HG02970 (cell line): Measurements from ENCODE around the gene SPG11.
"Not testable (repeated sequence)": the region's sequence is repeated elsewhere in the genome, so short reads cannot be mapped to it uniquely, and the experiment has no call there.

Experiments
- ATAC-seq: cut with Tn5 transposase; IDR thresholded peaks from one replicate; pipeline ENCODE4 v1.9.1; 2021; ENCODE audit warnings: mild to moderate bottlenecking, moderate library complexity, moderate number of reproducible peaks; ENCODE audit not compliant: unreplicated experiment, low FRiP score

The SPG11 gene

GRCh38 chr15:44535092-44535491, 128.4 kb downstream of the SPG11 start:
- ATAC-seq, result no peak

GRCh38 chr15:44532689-44533088, 130.8 kb downstream of the SPG11 start:
- no peak for ATAC-seq

- ATAC-seq, result not testable (repeated sequence)
These were observed 131.2 kb downstream of the SPG11 start for GRCh38 chr15:44532275-44532674.

GRCh38 chr15:44530653-44531052, 132.8 kb downstream of the SPG11 start:
- ATAC-seq, result no peak

- ATAC-seq, result no peak
These were observed 133.4 kb downstream of the SPG11 start for GRCh38 chr15:44529864-44530604.

GRCh38 chr15:44527241-44527640, 136.2 kb downstream of the SPG11 start:
- ATAC-seq, result no peak

- no peak for ATAC-seq
These were observed 138.4 kb downstream of the SPG11 start for GRCh38 chr15:44525018-44525417.

GRCh38 chr15:44519537-44519936, 143.9 kb downstream of the SPG11 start:
- ATAC-seq, result no peak

- no peak for ATAC-seq
These were observed 147.0 kb downstream of the SPG11 start for GRCh38 chr15:44516436-44516835.
